ENCODE measurements around the gene TMEM182. TPM values are rescaled to one million over a fixed set of nuclear protein-coding genes. Genes with fewer than 3 reads are reported as not detected.

TMEM182 gene, protein sequence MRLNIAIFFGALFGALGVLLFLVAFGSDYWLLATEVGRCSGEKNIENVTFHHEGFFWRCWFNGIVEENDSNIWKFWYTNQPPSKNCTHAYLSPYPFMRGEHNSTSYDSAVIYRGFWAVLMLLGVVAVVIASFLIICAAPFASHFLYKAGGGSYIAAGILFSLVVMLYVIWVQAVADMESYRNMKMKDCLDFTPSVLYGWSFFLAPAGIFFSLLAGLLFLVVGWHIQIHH
- 1 to 10 TPM; 2.5 to 3.1 TPM for total RNA-seq

DNA sequence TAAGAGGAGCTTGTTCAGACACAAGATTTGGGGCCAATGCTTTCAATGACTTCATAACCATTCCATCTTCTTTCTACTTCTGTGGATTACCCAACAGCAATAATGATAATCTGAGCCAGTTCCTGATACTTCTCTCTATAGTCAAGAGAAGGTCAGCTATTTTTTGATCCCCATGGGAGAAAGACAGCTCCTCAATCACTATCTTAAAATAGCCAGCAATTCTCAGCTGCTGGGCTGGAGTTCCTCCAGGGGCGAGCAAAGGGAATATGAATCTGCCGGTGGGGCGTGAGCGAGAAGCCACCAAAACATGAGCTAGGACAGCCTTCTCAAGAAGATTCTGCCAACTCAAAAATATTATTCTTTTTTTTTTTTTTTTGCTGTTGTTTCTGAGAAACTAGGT, at the start of gene TMEM182:
TSS of gene TMEM182 (plus strand) at position 269 of the 400 bp plus-strand sequence. CDS start 187 bp downstream, outside the sequence.
- ATAC-seq (ENCODE audit: insufficient number of reproducible peaks, low FRiP score, low read depth) (no peak), DNase-seq (ENCODE audit: low spot score) (no peak)
- H3K9me3 ChIP-seq, result no peaks in the 10 kb centered on the region
- TF ChIP-seq, protein P1, sequence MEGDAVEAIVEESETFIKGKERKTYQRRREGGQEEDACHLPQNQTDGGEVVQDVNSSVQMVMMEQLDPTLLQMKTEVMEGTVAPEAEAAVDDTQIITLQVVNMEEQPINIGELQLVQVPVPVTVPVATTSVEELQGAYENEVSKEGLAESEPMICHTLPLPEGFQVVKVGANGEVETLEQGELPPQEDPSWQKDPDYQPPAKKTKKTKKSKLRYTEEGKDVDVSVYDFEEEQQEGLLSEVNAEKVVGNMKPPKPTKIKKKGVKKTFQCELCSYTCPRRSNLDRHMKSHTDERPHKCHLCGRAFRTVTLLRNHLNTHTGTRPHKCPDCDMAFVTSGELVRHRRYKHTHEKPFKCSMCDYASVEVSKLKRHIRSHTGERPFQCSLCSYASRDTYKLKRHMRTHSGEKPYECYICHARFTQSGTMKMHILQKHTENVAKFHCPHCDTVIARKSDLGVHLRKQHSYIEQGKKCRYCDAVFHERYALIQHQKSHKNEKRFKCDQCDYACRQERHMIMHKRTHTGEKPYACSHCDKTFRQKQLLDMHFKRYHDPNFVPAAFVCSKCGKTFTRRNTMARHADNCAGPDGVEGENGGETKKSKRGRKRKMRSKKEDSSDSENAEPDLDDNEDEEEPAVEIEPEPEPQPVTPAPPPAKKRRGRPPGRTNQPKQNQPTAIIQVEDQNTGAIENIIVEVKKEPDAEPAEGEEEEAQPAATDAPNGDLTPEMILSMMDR (IDR thresholded peaks at IDR 0.05), result no peak
- H3K36me3 ChIP-seq, result no peaks in the 10 kb centered on the region
- H3K27me3 ChIP-seq (replicated peaks; ENCODE audit: insufficient read depth), result no peaks in the 10 kb centered on the region
- no peak within 1 kb of the TSS for H3K4me3 ChIP-seq
- H3K27ac ChIP-seq, result no peak within 1 kb of the TSS
- peaks cover 0 to 13% of the 10 kb centered on the region in 2 donors for H3K4me1 ChIP-seq (ENCODE audit: control insufficient read depth in 1 of 2, low read depth in 2 of 2)

DNA sequence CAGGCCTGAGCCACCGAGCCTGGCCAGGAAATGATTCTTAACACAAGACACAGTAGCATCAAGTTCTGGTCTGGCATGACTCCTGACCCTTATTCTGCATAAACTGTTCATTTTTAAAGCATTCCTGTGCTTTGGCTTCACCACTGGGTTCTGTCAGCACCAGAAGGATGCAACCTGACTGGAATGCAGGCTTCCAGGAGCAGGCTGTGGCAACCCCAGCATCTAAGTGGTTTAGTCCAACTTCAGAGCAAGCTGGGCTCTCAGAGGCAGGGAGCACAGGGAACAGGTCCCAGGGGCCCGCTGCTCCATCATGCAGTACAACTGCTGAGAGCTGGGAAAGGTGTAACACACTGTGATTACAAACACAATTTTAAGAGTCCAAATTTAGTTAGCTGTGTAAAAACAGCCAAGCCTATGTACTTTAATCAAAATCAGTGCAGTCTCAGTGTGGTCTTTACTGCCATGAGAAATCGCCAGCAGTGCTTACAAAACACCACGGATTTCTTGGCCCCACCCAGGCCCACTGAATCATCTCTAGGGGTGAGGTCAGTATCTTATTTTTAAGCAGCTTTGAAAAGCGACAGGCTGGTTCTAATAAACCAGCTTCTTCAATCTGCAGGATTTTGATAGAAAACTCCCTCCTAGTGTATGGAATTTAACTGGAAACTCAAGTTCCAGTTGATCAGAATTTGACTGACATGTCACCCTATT, 44.4 kb upstream of the TMEM182 start:
- Histone ChIP-seq H3K27me3 (replicated peaks; ENCODE audit: insufficient read depth) (no peaks in the 10 kb centered on the region), H3K4me1 (ENCODE audit: control insufficient read depth in 1 of 2, low read depth in 2 of 2) (no peaks in the 10 kb centered on the region), H3K4me3 (no peak overlapping the region), H3K9me3 (no peaks in the 10 kb centered on the region), H3K36me3 (peaks cover 14% of the 10 kb centered on the region), H3K27ac (no peak overlapping the region)
- DNase-seq (ENCODE audit: low spot score) (no peak), ATAC-seq (ENCODE audit: insufficient number of reproducible peaks, low FRiP score, low read depth) (no peak)
- TF ChIP-seq, protein P1 (IDR thresholded peaks at IDR 0.05), result no peak

DNA sequence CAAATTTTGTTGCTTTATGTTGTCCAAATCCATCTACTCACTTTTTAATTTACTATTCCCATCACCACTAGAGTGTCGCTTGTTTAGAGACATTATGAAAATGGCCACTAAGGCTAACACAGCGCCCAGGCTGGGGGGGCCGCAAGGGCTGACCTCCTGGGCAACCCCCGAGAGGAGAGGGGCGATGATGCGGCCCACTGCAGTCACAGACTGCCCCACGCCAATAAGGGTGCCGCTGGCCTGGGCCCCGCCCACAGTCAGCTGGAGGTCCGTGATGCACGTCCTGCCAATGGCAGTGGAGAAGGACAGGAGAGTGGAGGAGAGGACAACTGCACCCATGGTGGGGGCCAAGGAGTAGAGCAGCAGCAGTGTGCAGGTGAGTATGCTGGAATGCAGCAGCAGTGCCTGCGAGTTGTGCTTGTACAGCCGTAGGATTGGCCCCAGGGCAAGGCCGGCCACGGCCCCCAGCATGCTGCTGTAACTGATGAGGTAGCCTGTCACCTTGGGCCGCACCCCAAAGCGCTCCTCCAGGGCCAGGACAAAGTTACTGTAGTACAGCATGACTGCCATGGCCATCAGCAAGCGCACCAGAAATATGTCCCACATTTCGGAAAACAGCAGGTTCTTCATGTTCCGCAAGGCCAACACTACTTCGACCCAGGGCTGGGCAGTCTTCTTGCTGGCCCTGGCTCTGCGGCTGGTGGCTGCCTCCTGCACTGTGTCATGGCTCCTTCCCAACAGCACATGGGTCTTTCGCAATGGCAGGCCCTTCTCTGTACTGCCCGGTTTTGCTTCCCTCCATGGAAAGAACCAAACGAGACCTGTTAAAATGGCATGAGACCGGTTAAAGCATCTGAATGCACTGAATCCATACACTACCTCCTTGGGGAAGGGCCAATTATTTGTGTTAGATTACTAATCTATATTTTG, 43.2 kb upstream of the TMEM182 start:
- H3K4me1 ChIP-seq (ENCODE audit: control insufficient read depth in 1 of 2, low read depth in 2 of 2), result no peaks in the 10 kb centered on the region
- H3K36me3 ChIP-seq, result peaks cover 14% of the 10 kb centered on the region

DNA sequence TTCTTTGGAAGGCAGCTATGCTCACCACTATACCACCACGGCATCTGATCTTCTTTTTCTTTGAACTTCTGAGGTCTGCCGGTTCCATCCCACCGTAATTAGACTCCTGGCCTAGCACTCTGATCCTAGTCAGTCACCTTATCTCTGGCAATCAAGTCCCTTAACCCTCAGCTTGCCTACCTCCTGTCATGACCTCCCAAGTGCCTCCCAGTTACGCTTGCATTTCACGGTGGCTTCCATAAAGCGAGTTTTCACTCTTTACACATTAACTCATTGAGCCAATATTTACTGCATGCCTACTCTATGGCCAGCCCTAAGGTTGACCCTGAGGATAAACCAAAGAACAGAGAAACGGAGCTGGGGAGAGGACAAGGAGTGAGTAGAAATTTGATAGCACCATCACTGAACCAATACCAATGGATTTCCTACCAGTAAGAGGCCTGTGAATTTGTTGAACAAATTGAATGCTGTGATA, 37.8 kb upstream of the TMEM182 start:
- H3K27me3 ChIP-seq (replicated peaks; ENCODE audit: insufficient read depth), result no peaks in the 10 kb centered on the region
- no peak for ATAC-seq (ENCODE audit: insufficient number of reproducible peaks, low FRiP score, low read depth)
- no peak overlapping the region for H3K4me3 ChIP-seq
- H3K36me3 ChIP-seq, result peaks cover 4% of the 10 kb centered on the region
- H3K27ac ChIP-seq, result no peak overlapping the region
- TF ChIP-seq, protein P1 (IDR thresholded peaks at IDR 0.05), result no peak
- no peaks in the 10 kb centered on the region for H3K4me1 ChIP-seq (ENCODE audit: control insufficient read depth in 1 of 2, low read depth in 2 of 2)
- no peak for DNase-seq (ENCODE audit: low spot score)
- no peaks in the 10 kb centered on the region for H3K9me3 ChIP-seq

More for the DNA sequence above, 43.2 kb upstream of the TMEM182 start:
- no peak for ATAC-seq (ENCODE audit: insufficient number of reproducible peaks, low FRiP score, low read depth)
- H3K9me3 ChIP-seq, result no peaks in the 10 kb centered on the region
- H3K27me3 ChIP-seq (replicated peaks; ENCODE audit: insufficient read depth), result no peaks in the 10 kb centered on the region
- TF ChIP-seq, protein P1 (IDR thresholded peaks at IDR 0.05), result no peak
- no peak overlapping the region for H3K4me3 ChIP-seq
- no peak for DNase-seq (ENCODE audit: low spot score)
- no peak overlapping the region for H3K27ac ChIP-seq

Data from thoracic aorta (tissue), 2 donors.